ENCODE measurements around the gene LEFTY1. TPM values are rescaled to one million over a fixed set of nuclear protein-coding genes. Genes with fewer than 3 reads are reported as not detected.
A peak's percentile ranks its signal among the peaks of the same experiment; 100 is the strongest.

Gene LEFTY1
- polyA plus RNA-seq, 4 donors, result 2.5 to 9.3 (median 6.0) TPM

DNA sequence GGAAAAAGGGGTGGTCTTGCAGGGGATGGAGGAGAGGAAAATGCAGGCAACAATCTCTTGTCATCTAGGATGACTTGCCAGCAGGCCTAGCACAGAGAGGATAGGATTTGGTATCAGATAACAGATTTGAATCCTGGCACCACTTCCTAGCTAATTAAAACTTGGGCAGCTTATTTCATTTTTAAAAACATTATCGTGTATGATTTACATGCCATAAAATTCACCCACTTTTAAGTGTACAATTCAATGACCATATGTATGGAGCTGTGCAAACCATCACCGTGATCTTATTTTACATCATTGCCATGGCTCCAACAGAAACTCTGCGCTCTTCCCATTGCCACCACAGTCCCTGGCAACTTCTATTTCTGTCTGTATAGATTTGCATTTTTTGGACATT, 28.2 kb upstream of the LEFTY1 start:
- DNase-seq (ENCODE audit: low read depth in 4 of 4, low spot score in 2 of 4), result no peak

DNA sequence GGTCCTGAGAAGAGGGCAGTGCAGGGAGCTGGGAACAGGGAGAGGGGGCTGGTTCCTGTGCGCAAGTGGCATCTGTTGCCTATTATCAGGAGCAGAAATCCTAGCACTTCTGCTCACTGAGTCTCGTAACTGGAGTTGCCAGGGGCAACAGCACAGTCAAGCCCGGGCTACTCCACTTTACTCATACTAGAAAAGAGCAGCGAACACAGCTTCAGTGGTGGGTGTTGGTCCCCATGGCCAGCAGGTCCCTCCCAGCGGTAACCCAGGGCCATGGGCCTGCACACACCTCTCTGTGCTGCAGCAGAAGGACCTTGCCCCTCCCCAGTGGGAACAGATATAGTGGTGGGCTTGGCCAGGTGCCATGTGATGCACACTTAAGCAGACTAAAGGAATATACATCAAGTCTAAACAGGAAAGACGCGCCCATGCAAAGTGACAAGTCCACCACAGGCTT, 26.6 kb upstream of the LEFTY1 start:
- DNase-seq (ENCODE audit: low read depth in 4 of 4, low spot score in 2 of 4), result no peak

DNA sequence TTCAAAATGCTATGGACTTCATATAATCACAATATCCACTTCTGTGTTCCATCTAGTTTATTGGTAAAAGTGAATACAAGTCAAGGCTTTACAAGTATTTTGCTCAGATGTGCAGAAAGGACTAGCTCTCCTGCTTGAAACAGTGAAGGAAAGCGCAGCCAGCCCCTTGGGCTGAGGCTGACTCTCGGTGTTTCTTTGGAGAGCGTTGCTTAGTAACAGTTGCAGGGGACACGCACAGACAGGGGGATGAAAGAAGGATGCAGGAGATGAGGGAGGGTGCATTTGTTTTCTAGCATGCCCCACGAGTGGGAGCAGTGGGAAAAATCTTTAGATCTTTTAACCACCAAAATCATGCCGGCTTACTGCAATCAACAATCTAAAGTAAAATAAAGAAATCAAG, 26.0 kb upstream of the LEFTY1 start:
- DNase-seq (ENCODE audit: low read depth in 4 of 4, low spot score in 2 of 4), result no peak

DNA sequence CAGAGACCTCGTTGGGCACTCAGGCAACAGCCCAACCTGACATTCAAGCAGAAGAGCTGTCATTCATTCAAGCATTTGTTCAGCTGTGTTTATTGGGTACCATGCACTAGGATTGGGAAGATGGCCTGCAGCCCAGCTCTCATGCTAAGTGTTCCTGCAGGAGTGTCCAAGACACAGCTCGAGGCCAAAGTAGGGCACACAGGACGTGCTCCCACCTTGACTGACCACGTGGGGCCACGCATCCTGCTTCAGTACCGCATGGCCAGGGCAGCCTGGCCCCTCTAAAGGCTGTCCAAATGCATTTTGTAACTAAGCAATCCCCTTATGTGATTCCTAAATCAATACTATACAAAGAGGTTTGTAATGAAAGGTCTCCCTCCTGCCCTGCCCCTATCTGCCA, 25.4 kb upstream of the LEFTY1 start:
- no peak for DNase-seq (ENCODE audit: low read depth in 4 of 4, low spot score in 2 of 4)

DNA sequence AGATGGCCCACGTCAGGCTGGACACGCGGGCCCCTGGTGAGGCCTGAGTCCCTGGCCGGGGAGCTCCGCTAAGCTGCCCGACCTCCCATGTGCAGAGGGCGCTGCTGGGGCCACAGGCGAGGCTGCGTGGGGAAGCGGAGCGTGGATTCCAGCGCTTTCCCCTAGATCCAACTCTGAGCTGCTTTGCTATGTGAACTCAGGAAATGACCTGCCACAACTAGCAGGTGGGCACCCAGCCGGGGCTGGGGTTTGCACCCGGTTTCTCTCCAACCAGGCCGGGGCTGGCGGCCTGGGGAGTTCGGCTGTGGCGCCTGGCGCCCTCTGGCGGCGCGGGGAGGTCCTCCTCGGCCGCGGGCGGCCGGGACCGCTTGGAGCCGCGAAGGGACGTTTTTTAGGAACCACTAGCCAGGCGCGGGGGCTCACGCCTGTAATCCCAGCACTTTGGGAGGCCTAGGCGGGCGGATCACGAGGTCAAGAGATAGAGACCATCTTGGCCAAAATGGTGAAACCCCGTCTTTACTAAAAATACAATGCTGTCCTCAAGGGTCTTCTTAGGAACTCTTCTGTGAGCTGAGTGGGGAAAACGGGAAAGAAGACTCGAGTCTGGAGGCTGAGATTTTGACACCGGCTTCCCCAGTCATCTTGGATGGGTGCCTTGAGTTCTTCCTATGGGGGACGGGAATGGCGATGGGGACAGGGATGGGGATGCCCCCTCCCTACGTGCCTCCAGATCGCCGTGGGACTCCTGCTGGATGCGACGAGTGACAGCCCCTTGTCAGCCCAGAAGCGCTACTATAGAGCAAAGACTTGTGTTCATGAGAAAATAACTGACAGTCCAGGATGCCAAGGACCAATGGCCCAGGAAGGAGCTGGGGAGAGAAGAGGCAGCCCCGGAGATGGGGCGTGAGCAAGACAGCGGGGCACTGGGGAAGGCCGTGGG, 22.5 kb upstream of the LEFTY1 start:
- DNase-seq (ENCODE audit: low read depth in 4 of 4, low spot score in 2 of 4), result peak in 2 of 4 donors; percentile 42 to 49

DNA sequence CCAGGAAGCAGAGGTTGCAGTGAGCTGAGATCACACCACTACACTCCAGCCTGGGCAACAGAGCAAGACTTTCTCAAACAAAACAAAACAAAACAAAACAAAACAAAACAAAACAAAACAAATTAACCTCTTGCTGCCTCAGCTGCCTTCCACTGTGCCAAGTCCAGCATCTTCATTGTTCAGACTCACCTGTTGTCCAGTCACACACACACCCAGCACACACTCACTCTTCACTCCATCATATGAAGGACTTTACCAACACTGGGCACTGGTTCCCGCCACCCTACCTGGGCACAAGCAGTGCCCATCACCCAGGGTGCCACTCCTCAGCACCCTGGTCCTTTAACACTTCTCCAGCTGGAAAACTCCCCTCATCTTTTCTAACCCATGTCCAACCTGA, 20.5 kb upstream of the LEFTY1 start:
- no peak for DNase-seq (ENCODE audit: low read depth in 4 of 4, low spot score in 2 of 4)

DNA sequence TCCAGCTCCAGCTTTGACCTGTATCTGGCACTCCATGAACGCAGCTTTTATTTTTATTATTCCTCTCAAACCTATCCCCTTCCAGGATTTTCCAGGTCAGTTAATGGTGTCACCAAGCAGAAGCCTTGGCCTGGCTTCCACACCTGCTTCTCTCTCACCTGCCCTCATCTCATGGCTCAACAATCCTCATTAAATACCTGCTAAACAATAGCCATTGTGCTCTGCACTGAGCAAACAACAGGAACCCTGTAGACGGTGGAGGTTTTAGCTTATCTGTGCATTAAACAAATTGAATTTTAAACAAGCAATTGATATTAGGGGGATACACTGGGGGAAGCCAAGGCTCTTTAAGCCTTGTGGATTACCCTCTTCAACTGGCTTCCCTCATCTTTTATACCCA, 19.8 kb upstream of the LEFTY1 start:
- DNase-seq (ENCODE audit: low read depth in 4 of 4, low spot score in 2 of 4), result no peak

DNA sequence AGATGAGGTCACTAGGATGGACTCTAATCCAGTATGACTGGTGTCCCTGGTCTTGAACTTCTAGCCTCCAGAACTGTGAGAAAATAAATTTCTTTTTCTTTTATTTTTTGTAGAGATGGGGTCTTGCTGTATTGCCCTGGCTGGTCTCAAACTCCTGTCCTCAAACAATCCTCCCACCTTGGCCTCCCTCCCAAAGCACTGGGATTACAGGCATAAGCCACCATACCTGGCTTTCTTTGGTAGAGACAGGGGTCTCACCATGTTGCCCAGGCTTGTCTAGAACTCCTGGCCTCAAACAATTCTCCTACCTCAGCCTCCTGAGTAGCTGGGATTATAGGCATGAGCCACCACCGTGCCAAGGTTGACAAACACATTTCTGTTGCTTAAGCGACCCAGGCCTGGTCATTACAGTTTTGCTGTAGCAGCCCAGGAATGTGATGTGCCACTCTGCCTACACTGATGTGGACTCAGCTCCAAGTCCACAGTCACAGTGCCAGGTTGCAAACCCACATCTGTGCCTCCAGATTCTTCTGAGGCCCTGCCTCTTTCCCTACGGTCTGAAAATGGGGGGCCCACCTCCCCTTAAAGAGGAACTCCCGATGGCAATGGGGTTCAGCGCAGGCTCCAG, 19.2 kb upstream of the LEFTY1 start:
- DNase-seq (ENCODE audit: low read depth in 4 of 4, low spot score in 2 of 4), result no peak

DNA sequence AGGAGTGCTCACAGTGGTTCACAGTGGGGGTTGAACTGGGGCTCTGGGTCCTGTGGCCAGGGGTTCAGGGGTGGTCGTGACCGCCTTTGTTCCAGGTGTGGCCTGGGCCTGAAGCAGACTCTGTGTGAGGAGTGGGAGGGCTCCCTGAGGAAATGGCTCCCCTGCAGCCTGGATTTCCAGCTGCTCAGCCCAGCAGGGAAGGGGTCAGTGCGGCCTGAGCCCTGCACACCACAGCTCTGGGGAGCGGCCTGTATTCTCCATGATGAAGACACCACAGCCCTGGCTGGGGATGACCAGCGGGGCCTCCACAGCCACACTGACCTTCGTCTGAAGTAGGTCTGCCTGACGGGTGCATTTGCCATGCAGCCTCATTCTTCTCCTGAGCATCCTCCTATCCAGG, 18.4 kb upstream of the LEFTY1 start:
- no peak for DNase-seq (ENCODE audit: low read depth in 4 of 4, low spot score in 2 of 4)

DNA sequence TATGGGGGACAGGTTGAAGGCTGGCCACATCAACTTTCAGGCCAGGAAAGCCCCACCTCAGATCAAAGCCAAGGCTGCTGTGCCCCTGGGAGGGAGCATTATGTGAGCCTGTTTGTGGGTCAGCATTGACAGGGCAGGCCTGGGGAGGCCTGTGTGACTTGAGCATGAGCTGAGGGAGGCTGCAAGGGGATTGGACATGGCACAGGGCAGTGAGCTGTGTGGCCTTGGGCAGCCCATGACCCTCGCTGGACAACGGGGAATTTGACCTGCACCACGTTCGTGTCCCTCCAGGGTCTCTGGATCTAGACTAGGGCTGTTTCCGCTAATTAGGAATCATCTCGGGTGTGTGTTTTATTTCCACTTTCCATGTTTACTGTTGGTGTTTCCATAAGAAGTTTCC, 17.5 kb upstream of the LEFTY1 start:
- no peak for DNase-seq (ENCODE audit: low read depth in 4 of 4, low spot score in 2 of 4)

DNA sequence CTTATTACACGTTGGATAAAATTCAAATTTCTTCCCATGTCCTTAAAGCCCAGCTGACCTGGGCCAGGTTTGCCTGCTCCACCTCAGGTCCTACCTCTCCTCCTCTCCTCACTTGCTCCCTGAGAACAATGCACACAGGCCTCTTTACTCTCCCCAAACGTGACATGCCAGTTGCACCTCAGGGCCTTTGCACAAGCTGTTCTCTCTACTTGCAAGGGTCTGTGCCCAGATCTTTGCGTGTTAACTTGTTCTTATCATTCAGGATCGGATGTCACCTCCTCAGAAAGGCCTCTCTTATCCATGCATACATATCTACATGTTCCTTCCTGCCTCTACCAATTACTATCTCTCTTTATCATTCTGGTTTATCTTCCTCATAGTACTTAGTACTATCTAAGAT, 14.7 kb upstream of the LEFTY1 start:
- no peak for DNase-seq (ENCODE audit: low read depth in 4 of 4, low spot score in 2 of 4)

DNA sequence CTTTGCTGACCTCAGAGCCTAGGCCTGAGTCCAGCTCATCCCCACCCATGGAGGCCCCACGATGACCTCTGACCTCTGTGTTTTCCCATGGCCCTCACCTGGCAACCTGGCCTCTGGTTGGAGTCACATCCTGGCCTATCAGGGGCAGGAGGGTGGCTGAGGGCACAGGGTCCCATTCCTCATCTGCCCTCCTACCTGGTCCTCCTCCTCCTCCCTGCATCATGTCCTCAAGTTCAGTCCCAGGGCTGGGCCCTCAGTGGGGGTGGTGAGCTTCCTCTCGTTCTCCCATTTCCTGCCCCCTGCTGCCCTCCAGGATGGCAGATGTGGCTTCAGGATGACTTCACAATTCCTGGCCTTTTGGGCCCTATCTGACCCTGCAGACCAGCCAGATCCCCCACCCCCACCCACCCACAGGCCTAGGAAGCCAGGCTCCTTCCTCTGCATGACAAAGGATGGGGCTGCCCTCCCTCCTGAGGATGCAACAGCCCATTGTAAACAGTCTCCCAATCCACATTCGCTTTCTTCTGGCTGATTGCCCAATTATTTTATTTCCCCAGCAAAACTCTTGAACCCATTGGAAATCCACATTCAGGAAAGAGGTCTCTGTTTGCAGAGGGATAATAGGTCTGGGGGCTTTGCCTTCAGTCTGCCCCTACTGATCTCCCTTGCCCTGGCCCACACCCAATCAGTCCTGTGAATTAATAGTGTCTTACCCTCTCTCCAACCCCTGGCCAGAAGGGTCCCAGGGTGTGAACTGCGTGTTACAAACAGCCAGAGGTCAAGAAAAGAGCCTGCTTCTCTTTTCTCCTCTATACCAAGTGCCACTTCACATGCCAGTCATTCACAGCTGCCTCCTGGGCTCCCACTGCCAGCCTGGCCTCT, 10.3 kb upstream of the LEFTY1 start:
- DNase-seq (ENCODE audit: low read depth in 4 of 4, low spot score in 2 of 4), result no peak

DNA sequence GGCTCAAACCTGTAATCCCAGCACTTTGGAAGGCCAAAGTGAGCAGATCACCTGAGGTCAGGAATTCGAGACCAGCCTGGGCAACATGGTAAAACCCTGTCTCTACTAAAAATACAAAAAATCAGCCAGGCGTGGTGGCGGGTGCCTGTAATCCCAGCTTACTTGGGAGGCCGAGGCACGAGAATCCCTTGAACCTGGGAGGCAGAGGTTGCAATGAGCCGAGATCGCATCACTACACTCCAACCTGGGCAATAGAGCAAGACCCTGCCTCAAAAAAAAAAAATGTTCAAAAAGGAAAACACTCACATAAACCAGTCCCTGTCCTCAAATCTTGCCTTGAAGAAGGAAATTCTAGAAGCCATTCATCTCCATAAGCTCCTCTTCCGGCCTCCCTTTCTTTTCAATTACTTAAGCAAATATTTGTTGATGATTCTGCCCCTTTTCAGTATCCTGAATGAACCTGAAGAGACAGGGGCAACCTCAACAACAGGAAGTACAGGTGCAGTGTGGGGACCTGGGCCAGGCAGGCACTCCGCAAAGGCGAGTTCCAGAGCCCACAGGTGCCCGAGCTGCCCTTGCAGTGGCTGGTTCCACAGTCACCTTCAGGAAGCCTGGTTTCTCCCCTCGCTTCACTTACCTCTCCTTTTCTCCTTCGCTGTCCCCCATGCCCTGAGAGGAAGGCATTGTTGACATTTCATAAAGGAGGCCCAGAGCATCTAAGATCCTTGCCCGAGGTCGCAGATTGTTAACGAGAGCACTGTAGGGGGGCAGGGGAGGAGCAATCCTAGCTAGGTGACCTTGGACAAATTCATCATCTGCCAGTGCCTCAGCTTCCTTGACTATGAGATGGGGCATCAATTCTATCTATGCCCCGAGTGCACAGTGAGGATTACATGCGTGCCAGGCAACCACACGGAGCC, 8.9 kb upstream of the LEFTY1 start:
- DNase-seq (ENCODE audit: low read depth in 4 of 4, low spot score in 2 of 4), result no peak

DNA sequence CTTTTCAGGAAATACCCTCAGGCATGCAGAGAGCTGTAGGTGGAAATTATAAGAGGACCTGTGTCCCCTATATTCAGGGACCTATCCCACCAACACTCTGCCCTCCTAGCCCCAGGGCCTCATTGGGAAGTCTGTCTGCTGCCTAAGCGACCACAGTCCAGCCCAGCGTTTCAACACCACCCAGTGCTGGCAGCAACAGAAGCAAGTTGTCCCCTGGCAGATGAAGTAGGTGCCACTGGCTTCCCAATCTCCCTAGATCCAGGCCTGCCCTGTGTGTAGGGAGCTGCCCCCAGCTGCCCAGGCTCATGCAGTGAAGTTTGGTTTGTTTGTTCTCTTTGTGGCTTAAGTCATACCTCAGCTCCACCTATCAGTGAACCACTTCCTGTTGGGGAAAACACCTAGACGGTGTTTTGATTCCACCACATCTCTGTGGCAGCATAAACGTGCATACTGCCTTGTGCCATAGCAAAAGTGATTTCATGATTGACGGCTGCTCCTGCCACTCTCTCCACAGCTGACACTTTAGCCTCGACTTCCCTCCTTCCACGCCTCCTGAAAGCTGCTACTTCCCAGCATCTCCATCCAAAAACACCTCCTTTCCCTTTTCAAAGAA, 8.1 kb upstream of the LEFTY1 start:
- no peak for DNase-seq (ENCODE audit: low read depth in 4 of 4, low spot score in 2 of 4)

DNA sequence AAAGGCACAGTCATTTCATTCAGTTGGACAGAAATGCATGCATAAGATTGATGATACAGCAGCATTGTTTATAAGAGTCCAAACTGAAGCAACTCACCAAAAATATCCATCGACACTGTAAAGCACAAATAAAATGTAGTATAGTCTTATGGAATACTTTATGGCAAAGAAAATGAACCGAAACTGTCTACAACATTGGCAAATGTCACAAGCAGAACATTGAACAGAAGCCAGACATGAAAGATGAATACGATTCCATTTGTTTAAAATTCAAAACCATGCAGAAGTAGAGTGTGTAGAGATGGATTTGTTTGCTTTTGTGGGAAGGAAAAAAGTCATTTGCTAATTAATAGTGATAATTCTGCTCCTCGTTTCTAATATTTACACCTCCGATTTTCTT, 7.5 kb upstream of the LEFTY1 start:
- DNase-seq (ENCODE audit: low read depth in 4 of 4, low spot score in 2 of 4), result no peak

DNA sequence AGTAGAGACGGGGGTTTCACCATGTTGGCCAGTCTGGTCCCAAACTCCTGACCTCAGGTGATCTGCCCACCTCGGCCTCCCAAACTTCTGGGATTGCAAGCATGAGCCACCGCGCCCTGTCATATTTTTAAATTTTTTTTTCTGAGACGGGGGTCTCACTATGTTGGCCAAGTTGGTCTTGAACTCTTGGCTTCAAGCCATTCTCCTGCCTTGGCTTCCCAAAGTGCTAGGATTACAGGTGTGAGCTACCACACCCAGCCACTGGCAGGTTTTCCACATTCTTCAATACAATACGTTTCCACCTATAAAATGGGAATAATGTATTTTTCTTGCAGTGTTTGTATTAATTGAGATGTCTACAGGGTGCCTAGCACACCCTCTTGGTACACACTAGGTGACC, 3.4 kb upstream of the LEFTY1 start:
- DNase-seq (ENCODE audit: low read depth in 4 of 4, low spot score in 2 of 4), result no peak

DNA sequence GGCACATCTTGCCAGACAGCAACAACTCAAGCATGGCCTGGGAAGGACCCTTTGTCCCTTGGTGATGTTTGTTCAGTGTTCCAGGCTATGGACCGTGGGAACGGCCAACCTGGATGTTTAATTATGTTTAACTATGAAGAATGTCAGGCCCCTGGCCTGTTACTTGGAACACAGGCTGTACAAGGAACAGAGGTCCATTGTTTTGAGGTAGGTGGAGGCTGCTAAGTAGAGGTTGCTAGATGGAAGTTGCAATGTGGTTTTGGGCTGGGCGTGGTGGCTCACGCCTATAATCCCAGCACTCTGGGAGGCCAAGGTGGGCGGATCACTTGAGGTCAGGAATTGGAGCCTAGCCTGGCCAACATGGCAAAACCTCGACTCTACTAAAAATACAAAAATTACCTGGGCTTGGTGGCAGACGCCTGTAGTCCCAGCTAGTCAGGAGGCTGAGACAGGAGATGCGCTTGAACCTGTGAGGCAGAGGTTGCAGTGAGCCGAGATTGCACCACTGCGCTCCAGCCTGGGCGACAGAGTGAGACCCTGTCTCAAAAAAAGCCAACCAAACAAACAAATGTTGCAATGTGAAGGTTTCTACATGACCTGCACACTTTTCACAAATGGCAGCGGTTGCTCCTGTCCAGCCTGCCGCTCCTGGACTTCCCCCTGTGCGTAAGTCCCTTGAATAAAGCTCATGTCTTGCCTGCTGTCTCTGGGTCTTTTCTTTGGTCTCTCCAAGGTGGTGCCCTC, 2.5 kb upstream of the LEFTY1 start:
- DNase-seq (ENCODE audit: low read depth in 4 of 4, low spot score in 2 of 4), result peak in 1 of 4 donors; percentile 19

DNA sequence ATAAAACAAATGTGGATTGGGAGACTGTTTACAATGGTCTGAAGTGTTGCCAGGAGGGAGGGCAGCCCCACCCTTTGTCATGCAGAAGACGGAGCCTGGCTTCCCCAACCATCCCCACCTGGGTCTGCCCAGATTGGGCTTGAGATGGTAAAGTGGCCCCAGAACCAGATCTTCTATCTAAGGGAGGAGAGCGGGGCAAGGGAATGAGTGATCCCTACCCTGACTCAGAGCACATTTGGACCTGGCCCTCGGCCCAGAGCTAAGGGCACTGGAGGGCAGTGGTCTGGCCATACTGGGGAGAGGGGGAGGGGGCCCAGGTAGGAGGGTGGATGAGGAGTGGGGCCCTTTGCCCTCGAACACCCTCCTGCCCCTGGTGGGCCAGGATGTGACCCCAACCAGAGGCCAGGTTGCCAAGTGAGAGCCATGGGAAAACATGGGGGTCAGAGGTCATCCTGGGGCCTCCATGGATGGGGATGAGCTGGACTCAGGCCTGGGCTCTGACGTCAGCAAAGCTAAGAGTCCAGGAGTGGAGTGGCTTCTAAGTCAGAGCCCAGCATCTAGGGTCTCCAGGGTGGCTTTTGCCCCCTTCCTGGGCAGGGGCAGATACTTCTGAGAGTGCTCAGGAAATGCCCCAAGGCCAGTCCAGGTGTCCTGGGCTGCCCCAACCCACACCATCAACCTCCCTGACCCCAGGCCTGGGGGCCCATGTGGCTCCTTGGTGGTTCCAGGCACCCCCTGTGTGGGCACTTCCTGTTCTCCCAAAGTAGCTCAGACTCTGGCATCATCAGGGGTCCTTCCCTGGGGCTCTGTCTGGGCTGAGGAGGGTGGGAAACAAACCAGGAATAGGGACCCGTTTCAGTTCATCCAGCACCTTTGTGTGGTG, 1.6 kb upstream of the LEFTY1 start:
- DNase-seq (ENCODE audit: low read depth in 4 of 4, low spot score in 2 of 4), result no peak
